HFFc6 (cell line): ENCODE results near the gene BSG. TPM values are rescaled to one million over a fixed set of nuclear protein-coding genes. Genes with fewer than 3 reads are reported as not detected.

Experiments used
- DNase-seq: peaks from one replicate; pipeline ENCODE4 v3.0.0-alpha.2; 2018
- H3K27ac Mint-ChIP-seq: 2 replicates; pipeline ENCODE4 v1.8.0; 2020; ENCODE audit warnings: mild to moderate bottlenecking, mixed read lengths
- H3K27me3 Mint-ChIP-seq: 2 replicates; pipeline ENCODE4 v1.8.0; 2021; ENCODE audit warnings: mild to moderate bottlenecking, moderate library complexity, mixed read lengths; ENCODE audit not compliant: insufficient read depth
- H3K36me3 Mint-ChIP-seq: 2 replicates; pipeline ENCODE4 v1.8.0; 2021; ENCODE audit warnings: low read depth, mixed read lengths
- H3K4me1 Mint-ChIP-seq: 2 replicates; pipeline ENCODE4 v1.8.0; 2020; ENCODE audit warnings: low read depth, mixed read lengths
- H3K4me3 Mint-ChIP-seq: 2 replicates; pipeline ENCODE4 v1.8.0; 2020; ENCODE audit warnings: mild to moderate bottlenecking, moderate library complexity, mixed read lengths
- H3K9me3 Mint-ChIP-seq: 2 replicates; pipeline ENCODE4 v1.8.0; 2020; ENCODE audit warnings: mild to moderate bottlenecking, mixed read lengths
- CTCF ChIP-seq: fragments of 200-600 bp; sonication (generic); IDR thresholded peaks from 2 replicates; pipeline ENCODE4 v1.5.0; 2021; ENCODE audit warnings: antibody characterized with exemption, mild to moderate bottlenecking
- total RNA-seq, 6 experiments: library from RNA; stranded (reverse); fragmentation: NEBNext Ultra II Directional; extraction: Animal tissue kit (Norgen Biotek cat#: 25700); gene quantifications; 2 replicates in 1 of 6; 3 replicates in 5 of 6; pipeline ENCODE4 v1.2.3, GENCODE V29; 2021

BSG gene
- total RNA-seq, 6 experiments from 2014 or later = 422 to 534 (median 465) TPM

DNA sequence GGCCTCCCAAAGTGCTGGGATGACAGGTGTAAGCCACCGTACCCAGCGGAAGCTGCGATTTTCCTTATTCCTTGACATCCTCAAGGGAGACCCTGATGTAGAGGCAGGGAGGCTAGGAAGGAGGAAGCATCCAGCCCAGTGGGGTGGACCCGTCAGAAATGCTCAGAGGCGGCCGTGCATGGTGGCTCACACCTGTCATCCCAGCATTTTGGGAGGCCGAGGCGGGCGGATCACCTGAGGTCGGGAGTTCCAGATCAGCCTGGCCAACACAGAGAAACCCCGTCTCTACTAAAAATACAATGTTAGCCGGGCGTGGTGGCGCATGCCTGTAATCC lies 17.0 kb upstream of the BSG start:
- no peak for DNase-seq

GRCh38 chr19:556611-557382 lies 15.6 kb upstream of the BSG start:
- Mint-ChIP-seq H3K9me3 (no peaks in the 10 kb centered on the region), H3K36me3 (no peaks in the 10 kb centered on the region), H3K4me3 (no peak overlapping the region), H3K4me1 (0 out of 2 replicates have a peak, but pooled peaks cover 5% of the 10 kb centered on the region), H3K27me3 (no peaks in the 10 kb centered on the region), H3K27ac (no peak overlapping the region)
- no peak for DNase-seq
- no peak for TF ChIP-seq CTCF

More for the DNA sequence above, 17.0 kb upstream of the BSG start:
- Mint-ChIP-seq H3K36me3 (no peaks in the 10 kb centered on the region), H3K4me3 (no peak overlapping the region), H3K27ac (no peak overlapping the region), H3K4me1 (0 out of 2 replicates have a peak, but pooled peaks cover 5% of the 10 kb centered on the region), H3K9me3 (no peaks in the 10 kb centered on the region), H3K27me3 (no peaks in the 10 kb centered on the region)
- no peak for TF ChIP-seq CTCF

DNA sequence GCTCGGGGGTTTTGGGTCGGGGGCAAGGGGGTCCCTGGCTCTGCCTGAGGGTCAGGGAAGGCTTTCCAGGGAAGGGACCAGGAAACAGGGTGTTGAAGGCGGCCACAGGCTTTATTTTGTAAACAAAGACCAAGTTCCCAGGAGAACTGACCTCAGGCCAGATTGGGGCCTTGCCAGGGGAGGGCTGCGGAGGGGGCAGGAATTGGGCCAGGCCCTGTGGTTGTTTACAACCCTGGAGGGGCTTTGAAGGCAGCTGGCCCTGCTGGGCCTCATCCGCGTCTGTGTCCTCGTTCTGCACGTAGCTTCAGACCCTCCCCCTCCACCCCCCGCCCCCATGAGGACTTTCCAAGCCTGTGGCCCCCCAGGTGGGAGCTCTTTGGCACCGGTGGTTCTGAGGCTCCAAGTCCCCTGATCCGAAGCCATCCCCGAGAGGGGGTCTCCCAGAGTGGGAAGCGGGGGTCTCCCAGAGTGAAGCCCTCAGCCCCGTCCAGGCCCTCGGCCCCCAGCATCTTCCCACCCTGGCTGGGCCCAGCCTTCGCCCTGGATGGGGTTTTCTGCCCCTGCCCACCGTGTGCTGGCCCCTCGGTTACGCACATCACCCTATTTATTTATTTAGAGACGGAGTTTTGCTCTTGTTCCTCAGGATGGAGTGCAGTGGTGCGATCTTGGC lies 13.5 kb upstream of the BSG start:
- no peak overlapping the region for H3K27ac Mint-ChIP-seq
- TF ChIP-seq CTCF = no peak
- peaks cover 11% of the 10 kb centered on the region; the same call in 1 of the 2 replicates for H3K9me3 Mint-ChIP-seq
- 0 out of 2 replicates have a peak, but pooled peaks cover 1% of the 10 kb centered on the region for H3K27me3 Mint-ChIP-seq
- no peaks in the 10 kb centered on the region; the same call in 1 of the 2 replicates for H3K36me3 Mint-ChIP-seq
- H3K4me1 Mint-ChIP-seq = 0 out of 2 replicates have a peak, but pooled peaks cover 5% of the 10 kb centered on the region
- DNase-seq = no peak
- no peak overlapping the region for H3K4me3 Mint-ChIP-seq

GRCh38 chr19:560121-560520 lies 12.3 kb upstream of the BSG start:
- no peak overlapping the region for H3K27ac Mint-ChIP-seq
- H3K4me3 Mint-ChIP-seq = no peak overlapping the region
- H3K36me3 Mint-ChIP-seq = no peaks in the 10 kb centered on the region; the same call in 1 of the 2 replicates
- 0 out of 2 replicates have a peak, but pooled peaks cover 5% of the 10 kb centered on the region for H3K4me1 Mint-ChIP-seq
- no peak for TF ChIP-seq CTCF
- H3K9me3 Mint-ChIP-seq = peaks cover 11% of the 10 kb centered on the region; the same call in 1 of the 2 replicates
- 0 out of 2 replicates have a peak, but pooled peaks cover 1% of the 10 kb centered on the region for H3K27me3 Mint-ChIP-seq
- DNase-seq = no peak

DNA sequence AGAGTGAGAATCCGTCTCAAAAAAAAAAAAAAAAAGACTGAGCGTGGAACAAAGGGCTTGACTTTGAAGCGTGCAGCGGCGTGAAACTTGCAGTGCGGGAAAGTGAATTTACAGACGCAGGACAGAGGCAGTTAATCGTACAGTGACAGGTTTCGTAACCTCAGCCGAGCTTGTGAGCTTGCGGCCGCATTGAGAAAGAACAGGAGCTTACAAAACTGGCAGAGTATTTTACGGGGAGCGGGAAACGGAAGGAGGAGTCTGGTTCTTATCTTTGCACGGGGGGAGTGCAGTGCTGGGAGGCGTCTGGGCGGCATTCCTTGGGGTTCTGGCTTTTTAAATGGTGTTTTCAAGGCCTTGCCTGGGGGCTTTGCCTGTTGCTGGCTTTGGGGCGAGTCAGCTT lies 6.0 kb upstream of the BSG start:
- no peak for TF ChIP-seq CTCF
- peaks cover 5% of the 10 kb centered on the region for H3K27me3 Mint-ChIP-seq
- peaks cover 18% of the 10 kb centered on the region for H3K9me3 Mint-ChIP-seq
- H3K36me3 Mint-ChIP-seq = no peaks in the 10 kb centered on the region; the same call in 1 of the 2 replicates
- H3K4me1 Mint-ChIP-seq = peaks cover 7% of the 10 kb centered on the region
- H3K27ac Mint-ChIP-seq = no peak overlapping the region
- no peak for DNase-seq
- no peak overlapping the region; the same call in 1 of the 2 replicates for H3K4me3 Mint-ChIP-seq
